IPS DF 6.9 (cell line): ENCODE data around the gene VWA3A.

ENCODE experiments used
- DNase-seq: peaks from one replicate; pipeline ENCODE4 v3.0.0-alpha.2; 2013; ENCODE audit warnings: low read depth, low spot score
- H3K27ac ChIP-seq: one replicate; pipeline ENCODE4 v1.5.1; 2013; ENCODE audit warnings: low read length, control low read depth
- H3K27me3 ChIP-seq: 2 replicates; pipeline ENCODE4 v1.6.1; 2013; ENCODE audit warnings: mild to moderate bottlenecking, low read length; ENCODE audit not compliant: control insufficient read depth, insufficient read depth
- H3K36me3 ChIP-seq: 2 replicates; pipeline ENCODE4 v1.6.1; 2013; ENCODE audit warnings: low read length; ENCODE audit not compliant: control insufficient read depth, insufficient read depth
- H3K4me1 ChIP-seq: 2 replicates; pipeline ENCODE4 v1.6.1; 2013; ENCODE audit warnings: low read length; ENCODE audit not compliant: control insufficient read depth, insufficient read depth
- H3K4me3 ChIP-seq: 2 replicates; pipeline ENCODE4 v1.5.1; 2013; ENCODE audit warnings: mild to moderate bottlenecking, low read length
- H3K9me3 ChIP-seq: 2 replicates; pipeline ENCODE4 v1.6.1; 2013; ENCODE audit warnings: low read length, inconsistent platforms; ENCODE audit not compliant: control insufficient read depth, insufficient read depth
- WGBS: extraction: QIAGEN DNeasy Blood & Tissue Kit; methylation state at CpG from one replicate; pipeline ENCODE4 v1.1.7; 2013; ENCODE audit warnings: mixed read lengths, missing lambda C conversion rate; ENCODE audit not compliant: insufficient read length, insufficient coverage; 5-methylcytosine and 5-hydroxymethylcytosine counted together

VWA3A gene

GRCh38 chr16:22070361-22071330 lies 21.7 kb upstream of the VWA3A start:
- Histone ChIP-seq H3K27me3 (no peaks in the 10 kb centered on the region), H3K4me3 (no peak overlapping the region), H3K9me3 (no peaks in the 10 kb centered on the region), H3K36me3 (no peaks in the 10 kb centered on the region), H3K4me1 (no peaks in the 10 kb centered on the region), H3K27ac (no peak overlapping the region)
- DNase-seq: no peak
- no CpG with 5 or more reads among the region's 12 CpGs for WGBS

GRCh38 chr16:22071331-22071910 lies 20.9 kb upstream of the VWA3A start:
- Histone ChIP-seq H3K9me3 (no peaks in the 10 kb centered on the region), H3K27me3 (no peaks in the 10 kb centered on the region), H3K36me3 (no peaks in the 10 kb centered on the region), H3K4me1 (no peaks in the 10 kb centered on the region), H3K27ac (no peak overlapping the region), H3K4me3 (no peak overlapping the region)
- no peak for DNase-seq
- WGBS: no CpG with 5 or more reads among the region's 7 CpGs

- H3K4me3 ChIP-seq: no peak overlapping the region
- no CpG with 5 or more reads among the region's 3 CpGs for WGBS
- H3K36me3 ChIP-seq: no peaks in the 10 kb centered on the region
- H3K9me3 ChIP-seq: no peaks in the 10 kb centered on the region
- H3K27me3 ChIP-seq: no peaks in the 10 kb centered on the region
- no peak overlapping the region for H3K27ac ChIP-seq
- no peaks in the 10 kb centered on the region for H3K4me1 ChIP-seq
- DNase-seq: no peak
Observed at GRCh38 chr16:22073350-22073749, 19.0 kb upstream of the VWA3A start.

GRCh38 chr16:22075043-22075757 lies 17.1 kb upstream of the VWA3A start:
- H3K27ac ChIP-seq: no peak overlapping the region

GRCh38 chr16:22075776-22076175 lies 16.6 kb upstream of the VWA3A start:
- Histone ChIP-seq H3K27ac (no peak overlapping the region), H3K9me3 (no peaks in the 10 kb centered on the region), H3K27me3 (no peaks in the 10 kb centered on the region), H3K4me3 (no peak overlapping the region), H3K36me3 (no peaks in the 10 kb centered on the region), H3K4me1 (no peaks in the 10 kb centered on the region)
- DNase-seq: no peak
- WGBS: no CpG with 5 or more reads among the region's 1 CpG

More at GRCh38 chr16:22075043-22075757, 17.1 kb upstream of the VWA3A start:
- DNase-seq: no peak
- H3K36me3 ChIP-seq: no peaks in the 10 kb centered on the region
- H3K27me3 ChIP-seq: no peaks in the 10 kb centered on the region
- no peak overlapping the region for H3K4me3 ChIP-seq
- no peaks in the 10 kb centered on the region for H3K9me3 ChIP-seq
- no CpG with 5 or more reads among the region's 11 CpGs for WGBS
- no peaks in the 10 kb centered on the region for H3K4me1 ChIP-seq

- DNase-seq: peak; percentile 35
- H3K36me3 ChIP-seq: no peaks in the 10 kb centered on the region
- no CpG with 5 or more reads among the region's 8 CpGs for WGBS
- H3K9me3 ChIP-seq: no peaks in the 10 kb centered on the region
- no peak overlapping the region for H3K4me3 ChIP-seq
- no peaks in the 10 kb centered on the region for H3K27me3 ChIP-seq
- no peak overlapping the region for H3K27ac ChIP-seq
- H3K4me1 ChIP-seq: no peaks in the 10 kb centered on the region
Observed at GRCh38 chr16:22077700-22078313, 14.5 kb upstream of the VWA3A start.

- no peak overlapping the region for H3K4me3 ChIP-seq
- H3K9me3 ChIP-seq: no peaks in the 10 kb centered on the region
- no peaks in the 10 kb centered on the region for H3K4me1 ChIP-seq
- no peak overlapping the region for H3K27ac ChIP-seq
- DNase-seq: no peak
- H3K36me3 ChIP-seq: no peaks in the 10 kb centered on the region
- WGBS: no CpG with 5 or more reads among the region's 1 CpG
- no peaks in the 10 kb centered on the region for H3K27me3 ChIP-seq
Observed at GRCh38 chr16:22078656-22079055, 13.7 kb upstream of the VWA3A start.

- no CpG with 5 or more reads among the region's 3 CpGs for WGBS
Observed at GRCh38 chr16:22081050-22081449, 11.3 kb upstream of the VWA3A start.

GRCh38 chr16:22086440-22086839 lies 5.9 kb upstream of the VWA3A start:
- DNase-seq: no peak
- no CpG with 5 or more reads among the region's 1 CpG for WGBS
- Histone ChIP-seq H3K36me3 (no peaks in the 10 kb centered on the region), H3K27me3 (peaks cover 2% of the 10 kb centered on the region; the same call in 1 of the 2 replicates), H3K9me3 (no peaks in the 10 kb centered on the region), H3K27ac (no peak overlapping the region), H3K4me3 (no peak overlapping the region), H3K4me1 (no peaks in the 10 kb centered on the region)

More at GRCh38 chr16:22081050-22081449, 11.3 kb upstream of the VWA3A start:
- Histone ChIP-seq H3K27me3 (no peaks in the 10 kb centered on the region), H3K9me3 (no peaks in the 10 kb centered on the region), H3K36me3 (no peaks in the 10 kb centered on the region), H3K27ac (no peak overlapping the region), H3K4me1 (no peaks in the 10 kb centered on the region), H3K4me3 (no peak overlapping the region)
- no peak for DNase-seq

GRCh38 chr16:22088642-22089041 lies 3.7 kb upstream of the VWA3A start:
- Histone ChIP-seq H3K4me1 (0 out of 2 replicates have a peak, but pooled peaks cover 1% of the 10 kb centered on the region), H3K9me3 (no peaks in the 10 kb centered on the region), H3K27me3 (peaks cover 2% of the 10 kb centered on the region; the same call in 1 of the 2 replicates), H3K4me3 (no peak overlapping the region), H3K27ac (no peak overlapping the region), H3K36me3 (no peaks in the 10 kb centered on the region)
- no CpG with 5 or more reads among the region's 1 CpG for WGBS
- DNase-seq: no peak
